Liver (tissue), 3 donors: Measurements from ENCODE around the gene PIGP.

Source experiments
- ATF3 ChIP-seq: IDR thresholded peaks from 2 replicates; pipeline ENCODE4 v1.6.1; 2016; ENCODE audit warnings: antibody characterized with exemption
- CTCF ChIP-seq: fragments of 150-350 bp; IDR thresholded peaks from 2 replicates; pipeline ENCODE4 v1.5.1; 2017; ENCODE audit warnings: improper control_type of control experiment, low read depth, low read length; ENCODE audit not compliant: missing input control
- EGR1 ChIP-seq, 2 donors: IDR thresholded peaks; 2 replicates each; pipeline ENCODE4 v1.6.1; 2016 to 2018; ENCODE audit warnings: antibody characterized with exemption in 2 of 2, low read depth in 2 of 2
- FOXA1 ChIP-seq: IDR thresholded peaks from 2 replicates; pipeline ENCODE4 v1.6.1; 2016; ENCODE audit warnings: antibody characterized with exemption
- GABPA ChIP-seq, 2 donors: IDR thresholded peaks in 1 of 2; conservative IDR thresholded peaks in 1 of 2; 2 replicates each; pipeline ENCODE4 v1.6.1; 2016; ENCODE audit warnings: antibody characterized with exemption in 2 of 2, mild to moderate bottlenecking in 1 of 2, moderate library complexity in 1 of 2
- HNF4G ChIP-seq: IDR thresholded peaks from 2 replicates; pipeline ENCODE4 v1.6.1; 2016; ENCODE audit warnings: antibody characterized with exemption
- JUND ChIP-seq, 2 donors: IDR thresholded peaks; 2 replicates each; pipeline ENCODE4 v1.6.1; 2016; ENCODE audit warnings: antibody characterized with exemption in 2 of 2
- MAX ChIP-seq: IDR thresholded peaks from 2 replicates; pipeline ENCODE4 v1.6.1; 2016; ENCODE audit warnings: antibody characterized with exemption
- REST ChIP-seq: IDR thresholded peaks from 2 replicates; pipeline ENCODE4 v1.6.1; 2016; ENCODE audit warnings: antibody characterized with exemption, mild to moderate bottlenecking
- RXRA ChIP-seq, 2 donors: IDR thresholded peaks; 2 replicates each; pipeline ENCODE4 v1.6.1; 2017 to 2018; ENCODE audit warnings: antibody characterized with exemption in 2 of 2, mild to moderate bottlenecking in 1 of 2
- TAF1 ChIP-seq: conservative IDR thresholded peaks from 2 replicates; pipeline ENCODE4 v1.6.1; 2016; ENCODE audit warnings: antibody characterized with exemption, mild to moderate bottlenecking
- ZBTB33 ChIP-seq: IDR thresholded peaks from 2 replicates; pipeline ENCODE4 v1.6.1; 2016; ENCODE audit warnings: antibody characterized with exemption
- donor health status: healthy.
- donor health status: healthy.

- TF ChIP-seq REST = no peak
- TF ChIP-seq RXRA (IDR thresholded peaks at IDR 0.05) = no peak
- no peak for TF ChIP-seq ZBTB33
- no peak for TF ChIP-seq CTCF
- no peak for TF ChIP-seq JUND (IDR thresholded peaks at IDR 0.05)
- TF ChIP-seq TAF1 = no peak
- TF ChIP-seq GABPA (IDR thresholded peaks at IDR 0.05 in 1 of 2, conservative IDR thresholded peaks at IDR 0.05 in 1 of 2) = no peak
- TF ChIP-seq FOXA1 = no peak
- TF ChIP-seq MAX = no peak
- no peak for TF ChIP-seq ATF3
- no peak for TF ChIP-seq EGR1 (IDR thresholded peaks at IDR 0.05; ENCODE audit: low read depth in 2 of 2)
- no peak for TF ChIP-seq HNF4G
Measured at GRCh38 chr21:37095821-37096220, 22.9 kb upstream of the PIGP start.
